Parathyroid adenoma (tissue), 2 donors: ENCODE results near the gene FSD1L.
"Not testable (repeated sequence)": the region's sequence is repeated elsewhere in the genome, so short reads cannot be mapped to it uniquely, and the experiment has no call there.

ENCODE experiments used
- H2AFZ ChIP-seq: fragments of 300-600 bp; sonication (generic); one replicate; pipeline ENCODE4 v1.7.0; 2017; ENCODE audit warnings: antibody characterized with exemption, mild to moderate bottlenecking
- H3K27ac ChIP-seq: fragments of 300-600 bp; sonication (generic); one replicate; pipeline ENCODE4 v1.7.0; 2017
- H3K27me3 ChIP-seq: fragments of 300-600 bp; sonication (generic); one replicate; pipeline ENCODE4 v1.7.0; 2017; ENCODE audit warnings: low read length; ENCODE audit not compliant: control insufficient read depth, insufficient read depth
- H3K36me3 ChIP-seq: fragments of 300-600 bp; sonication (generic); one replicate; pipeline ENCODE4 v1.7.0; 2017; ENCODE audit warnings: low read length; ENCODE audit not compliant: control insufficient read depth, insufficient read depth
- H3K4me1 ChIP-seq: fragments of 300-600 bp; sonication (generic); one replicate; pipeline ENCODE4 v1.7.0; 2017; ENCODE audit warnings: control low read depth
- H3K4me2 ChIP-seq: fragments of 300-600 bp; sonication (generic); one replicate; pipeline ENCODE4 v1.7.0; 2017; ENCODE audit warnings: low read length
- H3K4me3 ChIP-seq: fragments of 300-600 bp; sonication (generic); one replicate; pipeline ENCODE4 v1.7.0; 2017; ENCODE audit warnings: low read depth, low read length
- H3K79me2 ChIP-seq: fragments of 300-600 bp; sonication (generic); one replicate; pipeline ENCODE4 v1.7.0; 2017; ENCODE audit warnings: control low read depth
- H3K9ac ChIP-seq: fragments of 300-600 bp; sonication (generic); one replicate; pipeline ENCODE4 v1.7.0; 2017; ENCODE audit warnings: mild to moderate bottlenecking
- H3K9me3 ChIP-seq: fragments of 300-600 bp; sonication (generic); one replicate; pipeline ENCODE4 v1.7.0; 2017; ENCODE audit warnings: low read length; ENCODE audit not compliant: control insufficient read depth
- CTCF ChIP-seq: fragments of 300-600 bp; sonication (generic); IDR thresholded peaks from one replicate; pipeline ENCODE4 v1.7.0; 2017; ENCODE audit warnings: antibody characterized with exemption, mild to moderate bottlenecking
- donor health status: primary hyperparathyroidism.

Gene FSD1L

GRCh38 chr9:105557804-105558610, 110.2 kb downstream of the FSD1L start, which contains the start of gene FKTN:
Gene FKTN, plus strand, starts transcription at chr9:105558131. Its CDS starts 16,902 bp downstream, at chr9:105575033.
- Histone ChIP-seq H3K4me1 (no peaks in the 10 kb centered on the region), H3K4me2 (peak within 1 kb of the TSS; percentile 92), H3K9me3 (no peaks in the 10 kb centered on the region), H3K27me3 (no peaks in the 10 kb centered on the region), H3K27ac (peak within 1 kb of the TSS; percentile 54), H3K36me3 (no peaks in the 10 kb centered on the region), H3K9ac (no peak within 1 kb of the TSS), H3K4me3 (peak within 1 kb of the TSS; percentile 87), H3K79me2 (no peaks in the 10 kb centered on the region), H2AFZ (peak within 1 kb of the TSS; percentile 98)
- no peak for TF ChIP-seq CTCF

GRCh38 chr9:105572455-105572854, 124.6 kb downstream of the FSD1L start:
- no peak overlapping the region for H3K27ac ChIP-seq
- no peak overlapping the region for H3K4me3 ChIP-seq
- no peaks in the 10 kb centered on the region for H3K27me3 ChIP-seq
- no peak for TF ChIP-seq CTCF
- H3K9me3 ChIP-seq: no peaks in the 10 kb centered on the region
- no peaks in the 10 kb centered on the region for H3K36me3 ChIP-seq
- no peak overlapping the region for H2AFZ ChIP-seq
- H3K4me1 ChIP-seq: no peaks in the 10 kb centered on the region
- H3K9ac ChIP-seq: no peak overlapping the region
- no peaks in the 10 kb centered on the region for H3K79me2 ChIP-seq
- no peak overlapping the region for H3K4me2 ChIP-seq

GRCh38 chr9:105579952-105580351, 132.1 kb downstream of the FSD1L start:
- H3K9ac ChIP-seq, H3K4me1 ChIP-seq, H3K36me3 ChIP-seq, H3K27ac ChIP-seq, H3K9me3 ChIP-seq, H3K4me3 ChIP-seq, H3K4me2 ChIP-seq, H3K79me2 ChIP-seq, H3K27me3 ChIP-seq, H2AFZ ChIP-seq: not testable (repeated sequence)

GRCh38 chr9:105581550-105581949, 133.7 kb downstream of the FSD1L start:
- not testable (repeated sequence) for H2AFZ ChIP-seq, H3K79me2 ChIP-seq, H3K36me3 ChIP-seq, H3K27me3 ChIP-seq, H3K9ac ChIP-seq, H3K9me3 ChIP-seq, H3K4me1 ChIP-seq, H3K4me3 ChIP-seq, H3K4me2 ChIP-seq, H3K27ac ChIP-seq

- no peak overlapping the region for H3K9ac ChIP-seq
- no peak overlapping the region for H2AFZ ChIP-seq
- H3K4me1 ChIP-seq: no peaks in the 10 kb centered on the region
- H3K79me2 ChIP-seq: no peaks in the 10 kb centered on the region
- no peak for TF ChIP-seq CTCF
- no peaks in the 10 kb centered on the region for H3K36me3 ChIP-seq
- no peaks in the 10 kb centered on the region for H3K27me3 ChIP-seq
- H3K4me2 ChIP-seq: no peak overlapping the region
- H3K27ac ChIP-seq: no peak overlapping the region
- no peaks in the 10 kb centered on the region for H3K9me3 ChIP-seq
- no peak overlapping the region for H3K4me3 ChIP-seq
Observed at GRCh38 chr9:105593145-105593544, 145.3 kb downstream of the FSD1L start.
